Embryonic facial prominence (tissue), 1 donor: ENCODE measurements around the gene ZNF808.
A peak's percentile ranks its signal among the peaks of the same experiment; 100 is the strongest.
"Not testable (repeated sequence)": the region's sequence is repeated elsewhere in the genome, so short reads cannot be mapped to it uniquely, and the experiment has no call there.

Experiments
- DNase-seq: peaks from one replicate; pipeline ENCODE4 v3.0.0-alpha.2; 2016; ENCODE audit errors: extremely low spot score

The ZNF808 gene

GRCh38 chr19:52527134-52527955, at the start of gene ZNF808:
Gene ZNF808, plus strand, starts transcription at chr19:52527668. Its CDS starts 15,617 bp downstream, at chr19:52543285.
- peak; percentile 83 for DNase-seq

- not testable (repeated sequence) for DNase-seq
Observed at GRCh38 chr19:52484111-52484743, 43.2 kb upstream of the ZNF808 start.

GRCh38 chr19:52485064-52485463, 42.4 kb upstream of the ZNF808 start:
- DNase-seq = not testable (repeated sequence)

GRCh38 chr19:52485561-52486240, 41.8 kb upstream of the ZNF808 start:
- DNase-seq = not testable (repeated sequence)

- DNase-seq = no peak
Observed at GRCh38 chr19:52492201-52492993, 35.1 kb upstream of the ZNF808 start.

- DNase-seq = no peak
Observed at GRCh38 chr19:52492994-52493470, 34.4 kb upstream of the ZNF808 start.

GRCh38 chr19:52494518-52494917, 33.0 kb upstream of the ZNF808 start:
- DNase-seq = no peak

- DNase-seq = no peak
Observed at GRCh38 chr19:52498571-52498970, 28.9 kb upstream of the ZNF808 start.

GRCh38 chr19:52500474-52500873, 27.0 kb upstream of the ZNF808 start:
- DNase-seq = not testable (repeated sequence)

- not testable (repeated sequence) for DNase-seq
Observed at GRCh38 chr19:52500991-52501390, 26.5 kb upstream of the ZNF808 start.

- no peak for DNase-seq
Observed at GRCh38 chr19:52507266-52507665, 20.2 kb upstream of the ZNF808 start.

- DNase-seq = no peak
Observed at GRCh38 chr19:52516191-52516590, 11.3 kb upstream of the ZNF808 start.

GRCh38 chr19:52518646-52519045, 8.8 kb upstream of the ZNF808 start:
- DNase-seq = no peak

GRCh38 chr19:52519175-52519574, 8.3 kb upstream of the ZNF808 start:
- DNase-seq = not testable (repeated sequence)

GRCh38 chr19:52520013-52520412, 7.5 kb upstream of the ZNF808 start:
- no peak for DNase-seq

GRCh38 chr19:52522551-52522950, 4.9 kb upstream of the ZNF808 start:
- no peak for DNase-seq

- no peak for DNase-seq
Observed at GRCh38 chr19:52524086-52524485, 3.4 kb upstream of the ZNF808 start.

GRCh38 chr19:52527956-52528351, 486 bp downstream of the ZNF808 start:
- DNase-seq = no peak

- DNase-seq = no peak
Observed at GRCh38 chr19:52532480-52532879, 5.0 kb downstream of the ZNF808 start.

- no peak for DNase-seq
Observed at GRCh38 chr19:52533901-52534300, 6.4 kb downstream of the ZNF808 start.

- not testable (repeated sequence) for DNase-seq
Observed at GRCh38 chr19:52535385-52535770, 7.9 kb downstream of the ZNF808 start.
